Neural cell (in vitro differentiated cells): Measurements from ENCODE around the gene UBAP2. TPM values are rescaled to one million over a fixed set of nuclear protein-coding genes. Genes with fewer than 3 reads are reported as not detected.

Source experiments
- H2AFZ ChIP-seq: fragments of 200-600, 300-800 bp; sonication (generic), shearing (Covaris generic); 2 replicates; pipeline ENCODE4 v1.6.0; 2014; ENCODE audit warnings: low read depth, mild to moderate bottlenecking, antibody characterized with exemption, low read length, moderate library complexity
- H3F3A ChIP-seq: fragments of 200-600 bp; shearing (Covaris generic); 2 replicates; pipeline ENCODE4 v1.6.1; 2016; ENCODE audit warnings: mild to moderate bottlenecking, moderate library complexity, mixed read lengths, antibody characterized with exemption, low read length; ENCODE audit not compliant: insufficient read depth, poor library complexity, severe bottlenecking
- H3K27ac ChIP-seq: fragments of 200-600, 300-800 bp; sonication (generic), shearing (Covaris generic); 2 replicates; pipeline ENCODE4 v1.5.1; 2014; ENCODE audit warnings: mild to moderate bottlenecking, low read length, moderate library complexity
- H3K27me3 ChIP-seq: fragments of 300-800, 200-600 bp; sonication (generic), shearing (Covaris generic); 2 replicates; pipeline ENCODE4 v1.6.0; 2014; ENCODE audit warnings: mild to moderate bottlenecking, low read depth, low read length, moderate library complexity; ENCODE audit not compliant: insufficient read depth
- H3K36me3 ChIP-seq: fragments of 300-800, 200-600 bp; sonication (generic), shearing (Covaris generic); 2 replicates; pipeline ENCODE4 v1.5.1; 2014; ENCODE audit warnings: mild to moderate bottlenecking, antibody characterized with exemption, low read length, moderate library complexity; ENCODE audit not compliant: insufficient read depth
- H3K4me2 ChIP-seq: fragments of 300-800, 200-600 bp; sonication (generic), shearing (Covaris generic); 2 replicates; pipeline ENCODE4 v1.6.0; 2014; ENCODE audit warnings: mild to moderate bottlenecking, low read length
- H3K4me3 ChIP-seq: fragments of 300-800, 200-600 bp; sonication (generic), shearing (Covaris generic); 2 replicates; pipeline ENCODE4 v1.5.1; 2014; ENCODE audit warnings: mild to moderate bottlenecking, low read length, moderate library complexity
- H3K79me2 ChIP-seq: fragments of 200-600 bp; shearing (Covaris generic); replicated peaks from 2 replicates; pipeline ENCODE4 v1.6.0; 2014; ENCODE audit warnings: mild to moderate bottlenecking, low read length, moderate library complexity; ENCODE audit not compliant: insufficient read depth
- H3K9ac ChIP-seq: fragments of 300-800, 200-600 bp; sonication (generic), shearing (Covaris generic); 2 replicates; pipeline ENCODE4 v1.6.1; 2016; ENCODE audit warnings: mild to moderate bottlenecking, low read length, mixed read lengths
- H3K9me2 ChIP-seq: fragments of 200-600 bp; shearing (Covaris generic); 2 replicates; pipeline ENCODE4 v1.6.1; 2016; ENCODE audit warnings: mild to moderate bottlenecking, low read length, mixed read lengths; ENCODE audit not compliant: insufficient read depth
- H3K9me3 ChIP-seq: fragments of 200-600, 300-800 bp; sonication (generic), shearing (Covaris generic); 2 replicates; pipeline ENCODE4 v1.6.1; 2016; ENCODE audit warnings: mild to moderate bottlenecking, mixed run types, low read length, moderate library complexity, mixed read lengths
- H4K20me1 ChIP-seq: fragments of 200-600 bp; shearing (Covaris generic); 2 replicates; pipeline ENCODE4 v1.6.1; 2016; ENCODE audit warnings: mild to moderate bottlenecking, mixed run types; ENCODE audit not compliant: insufficient read depth
- CTCF ChIP-seq: fragments of 450-650 bp; IDR thresholded peaks from 2 replicates; pipeline ENCODE4 v1.5.1; 2014; ENCODE audit warnings: antibody characterized with exemption, mild to moderate bottlenecking, moderate library complexity; ENCODE audit not compliant: poor library complexity, severe bottlenecking
- EP300 ChIP-seq: fragments of 450-650 bp; conservative IDR thresholded peaks from 2 replicates; pipeline ENCODE4 v1.6.1; 2014; ENCODE audit warnings: antibody characterized with exemption, mild to moderate bottlenecking, moderate library complexity; ENCODE audit not compliant: poor library complexity, severe bottlenecking
- EZH2 ChIP-seq: fragments of 200-600, 300-800 bp; shearing (Covaris generic), sonication (generic); IDR thresholded peaks from 2 replicates; pipeline ENCODE4 v1.6.1; 2014; ENCODE audit warnings: antibody characterized with exemption, low read length, borderline replicate concordance, mild to moderate bottlenecking; ENCODE audit not compliant: insufficient read depth, poor library complexity, severe bottlenecking
- MXI1 ChIP-seq: fragments of 450-650 bp; conservative IDR thresholded peaks from 2 replicates; pipeline ENCODE4 v1.6.1; 2014; ENCODE audit warnings: antibody characterized with exemption, mild to moderate bottlenecking; ENCODE audit not compliant: poor library complexity, severe bottlenecking
- POLR2AphosphoS5 ChIP-seq: IDR thresholded peaks from 2 replicates; pipeline ENCODE4 v1.6.1; 2012
- RAD21 ChIP-seq: fragments of 450-650 bp; conservative IDR thresholded peaks from 2 replicates; pipeline ENCODE4 v1.6.1; 2014; ENCODE audit warnings: antibody characterized with exemption, mild to moderate bottlenecking, moderate library complexity
- SMC3 ChIP-seq: fragments of 450-650 bp; conservative IDR thresholded peaks from 2 replicates; pipeline ENCODE4 v1.6.1; 2014; ENCODE audit warnings: antibody characterized with exemption, mild to moderate bottlenecking, moderate library complexity; ENCODE audit not compliant: poor library complexity
- TAF1 ChIP-seq: IDR thresholded peaks from 2 replicates; pipeline ENCODE4 v1.6.1; 2012; ENCODE audit warnings: low read depth
- polyA plus RNA-seq: library from polyadenylated mRNA; depleted of rRNA; stranded (reverse); fragments of >200 nt; gene quantifications from 2 replicates; pipeline ENCODE4 v1.2.3, GENCODE V29; 2014
- TF ChIP-seq, protein P1 (sequence below): IDR thresholded peaks from 2 replicates; pipeline ENCODE4 v1.6.1; 2012; ENCODE audit warnings: borderline replicate concordance

UBAP2 gene
- polyA plus RNA-seq, 1 donor from 2014 or later = 9.2 TPM

GRCh38 chr9:34072868-34073590, 24.3 kb upstream of the UBAP2 start:
- Histone ChIP-seq H3K27ac (no peak overlapping the region), H3F3A (no peaks in the 10 kb centered on the region), H3K27me3 (no peaks in the 10 kb centered on the region), H3K4me3 (no peak overlapping the region), H4K20me1 (no peaks in the 10 kb centered on the region), H2AFZ (no peak overlapping the region), H3K9me3 (no peaks in the 10 kb centered on the region), H3K4me2 (no peak overlapping the region), H3K9me2 (no peaks in the 10 kb centered on the region), H3K79me2 (no peaks in the 10 kb centered on the region), H3K9ac (no peak overlapping the region), H3K36me3 (no peaks in the 10 kb centered on the region)
- TF ChIP-seq SMC3 (no peak), CTCF (no peak), TAF1 (no peak), RAD21 (no peak), POLR2AphosphoS5 (no peak), MXI1 (no peak), EP300 (no peak), EZH2 (no peak)
- TF ChIP-seq, protein P1, sequence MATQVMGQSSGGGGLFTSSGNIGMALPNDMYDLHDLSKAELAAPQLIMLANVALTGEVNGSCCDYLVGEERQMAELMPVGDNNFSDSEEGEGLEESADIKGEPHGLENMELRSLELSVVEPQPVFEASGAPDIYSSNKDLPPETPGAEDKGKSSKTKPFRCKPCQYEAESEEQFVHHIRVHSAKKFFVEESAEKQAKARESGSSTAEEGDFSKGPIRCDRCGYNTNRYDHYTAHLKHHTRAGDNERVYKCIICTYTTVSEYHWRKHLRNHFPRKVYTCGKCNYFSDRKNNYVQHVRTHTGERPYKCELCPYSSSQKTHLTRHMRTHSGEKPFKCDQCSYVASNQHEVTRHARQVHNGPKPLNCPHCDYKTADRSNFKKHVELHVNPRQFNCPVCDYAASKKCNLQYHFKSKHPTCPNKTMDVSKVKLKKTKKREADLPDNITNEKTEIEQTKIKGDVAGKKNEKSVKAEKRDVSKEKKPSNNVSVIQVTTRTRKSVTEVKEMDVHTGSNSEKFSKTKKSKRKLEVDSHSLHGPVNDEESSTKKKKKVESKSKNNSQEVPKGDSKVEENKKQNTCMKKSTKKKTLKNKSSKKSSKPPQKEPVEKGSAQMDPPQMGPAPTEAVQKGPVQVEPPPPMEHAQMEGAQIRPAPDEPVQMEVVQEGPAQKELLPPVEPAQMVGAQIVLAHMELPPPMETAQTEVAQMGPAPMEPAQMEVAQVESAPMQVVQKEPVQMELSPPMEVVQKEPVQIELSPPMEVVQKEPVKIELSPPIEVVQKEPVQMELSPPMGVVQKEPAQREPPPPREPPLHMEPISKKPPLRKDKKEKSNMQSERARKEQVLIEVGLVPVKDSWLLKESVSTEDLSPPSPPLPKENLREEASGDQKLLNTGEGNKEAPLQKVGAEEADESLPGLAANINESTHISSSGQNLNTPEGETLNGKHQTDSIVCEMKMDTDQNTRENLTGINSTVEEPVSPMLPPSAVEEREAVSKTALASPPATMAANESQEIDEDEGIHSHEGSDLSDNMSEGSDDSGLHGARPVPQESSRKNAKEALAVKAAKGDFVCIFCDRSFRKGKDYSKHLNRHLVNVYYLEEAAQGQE = no peak

GRCh38 chr9:34072410-34072809, 23.7 kb upstream of the UBAP2 start:
- no peak overlapping the region for H3K4me3 ChIP-seq
- TF ChIP-seq, protein P1 = no peak
- no peak for TF ChIP-seq POLR2AphosphoS5
- no peak overlapping the region for H3K9ac ChIP-seq
- H3K27me3 ChIP-seq = no peaks in the 10 kb centered on the region
- H2AFZ ChIP-seq = no peak overlapping the region
- no peaks in the 10 kb centered on the region for H3K9me3 ChIP-seq
- no peaks in the 10 kb centered on the region for H3F3A ChIP-seq
- no peaks in the 10 kb centered on the region for H3K9me2 ChIP-seq
- no peaks in the 10 kb centered on the region for H3K36me3 ChIP-seq
- H4K20me1 ChIP-seq = no peaks in the 10 kb centered on the region
- H3K27ac ChIP-seq = no peak overlapping the region
- H3K79me2 ChIP-seq = no peaks in the 10 kb centered on the region
- H3K4me2 ChIP-seq = no peak overlapping the region
